Measurements from ENCODE around the gene CCDC17.

DNA sequence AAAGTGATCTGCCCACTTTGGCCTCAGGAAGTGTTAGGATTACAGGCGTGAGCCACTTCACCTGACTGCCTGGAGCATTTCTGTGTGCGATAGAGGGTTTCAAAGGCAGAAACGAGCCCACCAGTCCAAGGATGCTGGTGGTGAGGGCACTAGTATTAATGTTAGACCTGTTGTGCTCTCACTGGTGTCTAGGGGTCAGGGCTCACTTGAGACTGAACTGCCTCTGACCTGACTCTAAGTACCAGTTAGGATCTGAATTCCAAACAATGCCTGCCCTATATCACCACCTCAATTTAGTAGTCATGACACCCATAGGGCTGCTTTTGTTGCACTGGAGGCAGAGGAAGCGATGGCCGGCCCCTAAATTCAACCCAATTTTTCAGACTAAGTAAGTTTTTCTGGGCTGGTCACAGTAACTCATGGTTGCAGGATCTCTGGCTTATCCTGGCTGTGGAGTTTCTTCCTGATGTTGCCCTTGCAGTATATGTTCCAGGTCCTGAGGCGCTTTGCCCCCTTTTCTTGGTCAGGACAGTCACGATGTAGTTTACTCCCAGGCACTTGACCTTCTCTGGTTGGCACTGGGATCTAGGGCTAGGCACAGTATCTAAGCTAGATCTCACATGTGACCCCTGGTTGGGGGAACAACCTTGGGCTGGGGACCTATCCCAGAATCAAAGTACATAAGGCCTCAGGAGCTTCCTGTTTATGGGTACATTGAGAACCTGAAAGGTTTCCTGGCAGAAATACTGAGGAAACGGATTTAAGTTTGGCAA is 4.5 kb downstream of the CCDC17 start:
- no peak for TF ChIP-seq FOS (IDR thresholded peaks at IDR 0.05; ENCODE audit: borderline replicate concordance, insufficient read depth, low read length)
- TF ChIP-seq CTCF (IDR thresholded peaks at IDR 0.05; ENCODE audit: extremely low read depth in 1 of 2, insufficient read depth in 1 of 2, low read depth in 1 of 2, low read length in 2 of 2), result no peak
- no peak for TF ChIP-seq POLR2A (IDR thresholded peaks at IDR 0.05; ENCODE audit: low read depth, low read length)
- no peak for TF ChIP-seq EZH2 (IDR thresholded peaks at IDR 0.05; ENCODE audit: borderline replicate concordance, low read depth, low read length, severe bottlenecking)
